ENCODE data around the gene PRICKLE2.

Gene PRICKLE2

GRCh38 chr3:64218746-64219145 is 6.5 kb downstream of the PRICKLE2 start:
- no peak for DNase-seq

- DNase-seq: no peak
Observed at GRCh38 chr3:64218329-64218728, 6.9 kb downstream of the PRICKLE2 start.

- DNase-seq: no peak
Observed at GRCh38 chr3:64216274-64217147, 8.8 kb downstream of the PRICKLE2 start.

- DNase-seq: no peak
Observed at GRCh38 chr3:64215559-64215958, 9.7 kb downstream of the PRICKLE2 start.

GRCh38 chr3:64215103-64215502 is 10.2 kb downstream of the PRICKLE2 start:
- DNase-seq: no peak

- no peak for DNase-seq
Observed at GRCh38 chr3:64214381-64215018, 10.8 kb downstream of the PRICKLE2 start.

- no peak for DNase-seq
Observed at GRCh38 chr3:64213962-64214379, 11.3 kb downstream of the PRICKLE2 start.

- DNase-seq: no peak
Observed at GRCh38 chr3:64213224-64213878, 11.9 kb downstream of the PRICKLE2 start.

- no peak for DNase-seq
Observed at GRCh38 chr3:64209866-64210621, 15.2 kb downstream of the PRICKLE2 start.

GRCh38 chr3:64207289-64208080 is 17.8 kb downstream of the PRICKLE2 start:
- DNase-seq: no peak

- no peak for DNase-seq
Observed at GRCh38 chr3:64203969-64204908, 21.0 kb downstream of the PRICKLE2 start.

- no peak for DNase-seq
Observed at GRCh38 chr3:64203216-64203615, 22.1 kb downstream of the PRICKLE2 start.

- DNase-seq: no peak
Observed at GRCh38 chr3:64199932-64200331, 25.3 kb downstream of the PRICKLE2 start.

GRCh38 chr3:64196236-64196929 is 28.9 kb downstream of the PRICKLE2 start:
- DNase-seq: no peak

- no peak for DNase-seq
Observed at GRCh38 chr3:64195789-64196188, 29.5 kb downstream of the PRICKLE2 start.

- no peak for DNase-seq
Observed at GRCh38 chr3:64191822-64192221, 33.4 kb downstream of the PRICKLE2 start.

GRCh38 chr3:64190517-64191515 is 34.5 kb downstream of the PRICKLE2 start:
- DNase-seq: no peak

- no peak for DNase-seq
Observed at GRCh38 chr3:64188810-64189560, 36.3 kb downstream of the PRICKLE2 start.

All from stimulated activated CD4-positive, alpha-beta T cell treated with anti-CD3 and anti-CD28 coated beads, Interleukin-2, amount 100 ng/mL, for 48 hours (primary cell).